ENCODE measurements around the gene SLC2A2.

- TF ChIP-seq CTCF (IDR thresholded peaks at IDR 0.05; ENCODE audit: low read depth, low read length) (no peak), EZH2phosphoT487 (IDR thresholded peaks at IDR 0.05; ENCODE audit: low read depth) (no peak)
These were observed 17.9 kb upstream of the SLC2A2 start for GRCh38 chr3:171044384-171044783.

All from OCI-LY3 (cell line).